WTC11 (cell line): ENCODE measurements around the gene PPP1R15B. TPM values are rescaled to one million over a fixed set of nuclear protein-coding genes. Genes with fewer than 3 reads are reported as not detected.

ENCODE experiments used
- ATAC-seq: fragments of 200-7000 bp; cut with Tn5 transposase; 2 replicates; pipeline ENCODE4 v1.10.0; 2021; ENCODE audit warnings: mild to moderate bottlenecking, moderate library complexity
- CTCF ChIA-PET: fragments of 300-600 bp; sonication (Branson Sonifier 250); formaldehyde crosslinking; loops from one replicate; lab custom pipeline; 2021; ENCODE audit warnings: antibody characterized with exemption; lab: Charles Lee
- POLR2A ChIA-PET: fragments of 350-600 bp; sonication (Branson Sonifier 250); formaldehyde crosslinking; loops from one replicate; lab custom pipeline; 2021; ENCODE audit warnings: antibody characterized with exemption; lab: Charles Lee
- DNase-seq: peaks from one replicate; pipeline ENCODE4 v3.0.0; 2021; ENCODE audit warnings: low spot score
- H3K27ac Mint-ChIP-seq: 2 replicates; pipeline ENCODE4 v1.8.0; 2021; ENCODE audit warnings: mixed read lengths
- H3K27me3 Mint-ChIP-seq: 2 replicates; pipeline ENCODE4 v1.8.0; 2021; ENCODE audit warnings: low read depth, mild to moderate bottlenecking, moderate library complexity, mixed read lengths
- H3K36me3 Mint-ChIP-seq: 2 replicates; pipeline ENCODE4 v1.8.0; 2021; ENCODE audit warnings: mixed read lengths
- H3K4me1 Mint-ChIP-seq: 2 replicates; pipeline ENCODE4 v1.8.0; 2022; ENCODE audit warnings: mixed read lengths
- H3K4me3 Mint-ChIP-seq: 2 replicates; pipeline ENCODE4 v1.8.0; 2021; ENCODE audit warnings: mild to moderate bottlenecking, moderate library complexity, mixed read lengths
- H3K9me3 Mint-ChIP-seq: 2 replicates; pipeline ENCODE4 v1.8.0; 2021; ENCODE audit warnings: mixed read lengths
- ATF1 ChIP-seq: sonication (generic); formaldehyde crosslinking; IDR thresholded peaks from 2 replicates; pipeline ENCODE4 v1.8.1; 2023; ENCODE audit warnings: mild to moderate bottlenecking, moderate library complexity, missing genetic modification reagents
- CREM ChIP-seq: sonication (generic); formaldehyde crosslinking; IDR thresholded peaks from 2 replicates; pipeline ENCODE4 v1.8.1; 2022; ENCODE audit warnings: mild to moderate bottlenecking, missing genetic modification reagents, moderate library complexity
- E2F4 ChIP-seq: sonication (generic); formaldehyde crosslinking; IDR thresholded peaks from 2 replicates; pipeline ENCODE4 v1.8.1; 2022; ENCODE audit warnings: low read depth, mild to moderate bottlenecking, moderate library complexity, missing genetic modification reagents, borderline replicate concordance
- ESRRA ChIP-seq: sonication (generic); formaldehyde crosslinking; IDR thresholded peaks from 2 replicates; pipeline ENCODE4 v1.8.1; 2022; ENCODE audit warnings: mild to moderate bottlenecking, missing genetic modification reagents, borderline replicate concordance
- FOXP1 ChIP-seq: sonication (generic); formaldehyde crosslinking; IDR thresholded peaks from 2 replicates; pipeline ENCODE4 v1.8.0; 2022; ENCODE audit warnings: missing genetic modification reagents, mild to moderate bottlenecking, moderate library complexity, borderline replicate concordance
- MYBL2 ChIP-seq: sonication (generic); formaldehyde crosslinking; IDR thresholded peaks from 2 replicates; pipeline ENCODE4 v1.8.1; 2023; ENCODE audit warnings: mild to moderate bottlenecking, moderate library complexity, missing genetic modification reagents
- PRRX2 ChIP-seq: fragments of 250-450 bp; sonication (Bioruptor Pico); IDR thresholded peaks from 2 replicates; pipeline ENCODE4 v1.8.0; 2021; ENCODE audit warnings: mild to moderate bottlenecking
- RORB ChIP-seq: fragments of 250-450 bp; sonication (Bioruptor Pico); IDR thresholded peaks from 2 replicates; pipeline ENCODE4 v1.9.0; 2021; ENCODE audit warnings: mild to moderate bottlenecking
- SMAD4 ChIP-seq: sonication (generic); formaldehyde crosslinking; IDR thresholded peaks from 2 replicates; pipeline ENCODE4 v1.8.0; 2022; ENCODE audit warnings: mild to moderate bottlenecking, missing genetic modification reagents
- total RNA-seq: library from RNA; stranded (reverse); gene quantifications from 3 replicates; pipeline ENCODE4 v1.2.3, GENCODE V29; 2021
- TF ChIP-seq, protein P1 (sequence below): fragments of 250-450 bp; sonication (Bioruptor Pico); IDR thresholded peaks from 2 replicates; pipeline ENCODE4 v1.9.0; 2021; ENCODE audit warnings: mild to moderate bottlenecking
- TF ChIP-seq, protein P2 (sequence below): fragments of 200-600 bp; IDR thresholded peaks from 2 replicates; pipeline ENCODE4 v1.8.0; 2022; ENCODE audit warnings: antibody characterized with exemption
- TF ChIP-seq, protein P3 (sequence below): sonication (generic); formaldehyde crosslinking; IDR thresholded peaks from 2 replicates; pipeline ENCODE4 v1.8.1; 2023; ENCODE audit warnings: mild to moderate bottlenecking, moderate library complexity, missing genetic modification reagents
- TF ChIP-seq, protein P4 (sequence below): sonication (generic); formaldehyde crosslinking; IDR thresholded peaks from 2 replicates; pipeline ENCODE4 v1.8.1; 2022; ENCODE audit warnings: missing genetic modification reagents, borderline replicate concordance
- TF ChIP-seq, protein P5 (sequence below): sonication (generic); formaldehyde crosslinking; IDR thresholded peaks from 2 replicates; pipeline ENCODE4 v1.8.0; 2023; ENCODE audit warnings: mild to moderate bottlenecking, missing genetic modification reagents

Gene PPP1R15B
- total RNA-seq, 1 experiment from 2014 or later = 47.7 TPM

DNA sequence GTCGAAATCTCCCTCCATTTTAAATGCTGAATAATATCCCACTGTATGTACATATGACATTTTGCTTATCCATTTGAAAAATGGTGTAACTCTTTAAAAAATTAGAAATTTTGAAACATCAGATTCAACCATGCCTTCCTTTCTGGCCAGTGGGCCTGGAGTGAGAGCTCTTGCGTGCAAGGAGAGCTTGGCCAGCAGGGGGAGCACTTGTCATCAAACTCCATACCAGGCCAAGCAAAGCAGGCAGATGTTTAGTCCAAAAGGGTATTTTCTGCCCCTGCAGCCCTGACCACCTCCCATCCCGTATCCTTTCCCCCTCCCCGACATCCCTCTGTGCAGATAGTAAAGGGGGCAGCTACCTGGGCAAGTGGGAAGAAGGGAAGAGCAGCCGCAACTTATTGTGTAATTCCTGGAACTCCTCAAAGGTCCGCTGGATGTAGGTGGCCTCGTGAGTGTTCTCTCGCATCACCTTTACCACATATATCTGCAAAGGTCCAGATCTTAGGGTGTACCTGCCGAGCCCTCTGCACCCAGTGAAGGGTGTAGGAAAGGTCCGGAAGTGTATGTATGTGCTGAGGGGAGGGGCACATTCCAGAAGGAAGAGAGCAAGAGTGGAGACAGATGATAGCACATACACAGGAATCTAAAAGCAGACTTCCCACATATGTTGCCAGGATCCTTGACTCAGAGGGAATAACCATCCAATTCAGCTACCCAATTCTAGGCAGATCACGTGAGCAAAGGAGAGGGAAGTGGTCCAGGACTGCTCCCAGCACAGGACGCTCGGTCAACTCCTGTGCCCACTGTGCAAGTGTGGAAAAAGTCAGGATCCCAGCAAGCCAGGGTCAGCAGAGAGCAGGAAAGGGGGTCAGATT is 19.9 kb upstream of the PPP1R15B start:
- ChIA-PET CTCF (interaction anchor here (0.6 to 5.7 kb wide), 50 partner anchors 8 to 1596 kb away, joined by 3 to 91 read pairs (median 4); partner anchors contain the start of genes GOLT1A, MDM4 and PIK3C2B), POLR2A (interaction anchor here (0.9 to 1.1 kb wide), 2 partner anchors 9 to 21 kb away, joined by 3 read pairs; no protein-coding TSS in a partner anchor)
- Mint-ChIP-seq H3K9me3 (no peaks in the 10 kb centered on the region), H3K4me1 (no peaks in the 10 kb centered on the region), H3K4me3 (no peak overlapping the region), H3K27ac (peak overlapping the region; percentile 69; the same call in 1 of the 2 replicates), H3K36me3 (peaks cover 19% of the 10 kb centered on the region), H3K27me3 (no peaks in the 10 kb centered on the region)
- TF ChIP-seq, protein P1, sequence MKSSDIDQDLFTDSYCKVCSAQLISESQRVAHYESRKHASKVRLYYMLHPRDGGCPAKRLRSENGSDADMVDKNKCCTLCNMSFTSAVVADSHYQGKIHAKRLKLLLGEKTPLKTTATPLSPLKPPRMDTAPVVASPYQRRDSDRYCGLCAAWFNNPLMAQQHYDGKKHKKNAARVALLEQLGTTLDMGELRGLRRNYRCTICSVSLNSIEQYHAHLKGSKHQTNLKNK = no peak
- TF ChIP-seq, protein P2, sequence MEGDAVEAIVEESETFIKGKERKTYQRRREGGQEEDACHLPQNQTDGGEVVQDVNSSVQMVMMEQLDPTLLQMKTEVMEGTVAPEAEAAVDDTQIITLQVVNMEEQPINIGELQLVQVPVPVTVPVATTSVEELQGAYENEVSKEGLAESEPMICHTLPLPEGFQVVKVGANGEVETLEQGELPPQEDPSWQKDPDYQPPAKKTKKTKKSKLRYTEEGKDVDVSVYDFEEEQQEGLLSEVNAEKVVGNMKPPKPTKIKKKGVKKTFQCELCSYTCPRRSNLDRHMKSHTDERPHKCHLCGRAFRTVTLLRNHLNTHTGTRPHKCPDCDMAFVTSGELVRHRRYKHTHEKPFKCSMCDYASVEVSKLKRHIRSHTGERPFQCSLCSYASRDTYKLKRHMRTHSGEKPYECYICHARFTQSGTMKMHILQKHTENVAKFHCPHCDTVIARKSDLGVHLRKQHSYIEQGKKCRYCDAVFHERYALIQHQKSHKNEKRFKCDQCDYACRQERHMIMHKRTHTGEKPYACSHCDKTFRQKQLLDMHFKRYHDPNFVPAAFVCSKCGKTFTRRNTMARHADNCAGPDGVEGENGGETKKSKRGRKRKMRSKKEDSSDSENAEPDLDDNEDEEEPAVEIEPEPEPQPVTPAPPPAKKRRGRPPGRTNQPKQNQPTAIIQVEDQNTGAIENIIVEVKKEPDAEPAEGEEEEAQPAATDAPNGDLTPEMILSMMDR = peak; percentile 89
- DNase-seq (peak; percentile 84), ATAC-seq (peak; percentile 90)

DNA sequence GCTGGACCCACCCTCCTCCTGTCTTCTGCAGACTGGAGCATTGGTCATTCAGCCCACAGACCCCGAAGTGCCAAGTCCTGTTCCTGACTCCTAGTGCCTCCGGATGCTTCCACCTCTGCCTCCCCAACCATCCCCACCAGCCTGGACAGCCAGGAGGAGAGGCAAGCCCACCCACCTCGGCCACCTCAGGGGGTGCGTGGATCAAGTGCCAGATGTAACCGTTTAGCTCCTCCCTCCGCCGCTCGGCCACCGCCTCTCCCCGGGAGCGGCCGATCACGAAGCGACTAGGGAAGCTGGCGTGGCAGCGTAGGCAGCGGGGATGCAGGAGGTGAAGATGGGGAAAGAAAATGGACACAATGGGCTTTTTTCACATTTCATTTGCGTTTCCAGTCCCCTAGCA is 18.1 kb upstream of the PPP1R15B start:
- peak; percentile 39; the same call in 1 of the 2 replicates for ATAC-seq
- Mint-ChIP-seq H3K4me3 (no peak overlapping the region), H3K9me3 (no peaks in the 10 kb centered on the region), H3K27ac (no peak overlapping the region), H3K36me3 (peaks cover 35% of the 10 kb centered on the region), H3K27me3 (no peaks in the 10 kb centered on the region), H3K4me1 (no peaks in the 10 kb centered on the region)
- CTCF ChIA-PET = interaction anchor here (1.3 to 5.7 kb wide), 6 partner anchors 17 to 73 kb away, joined by 3 to 91 read pairs (median 20); partner anchors contain the start of gene PIK3C2B
- POLR2A ChIA-PET = no interaction called here
- TF ChIP-seq, protein P3, sequence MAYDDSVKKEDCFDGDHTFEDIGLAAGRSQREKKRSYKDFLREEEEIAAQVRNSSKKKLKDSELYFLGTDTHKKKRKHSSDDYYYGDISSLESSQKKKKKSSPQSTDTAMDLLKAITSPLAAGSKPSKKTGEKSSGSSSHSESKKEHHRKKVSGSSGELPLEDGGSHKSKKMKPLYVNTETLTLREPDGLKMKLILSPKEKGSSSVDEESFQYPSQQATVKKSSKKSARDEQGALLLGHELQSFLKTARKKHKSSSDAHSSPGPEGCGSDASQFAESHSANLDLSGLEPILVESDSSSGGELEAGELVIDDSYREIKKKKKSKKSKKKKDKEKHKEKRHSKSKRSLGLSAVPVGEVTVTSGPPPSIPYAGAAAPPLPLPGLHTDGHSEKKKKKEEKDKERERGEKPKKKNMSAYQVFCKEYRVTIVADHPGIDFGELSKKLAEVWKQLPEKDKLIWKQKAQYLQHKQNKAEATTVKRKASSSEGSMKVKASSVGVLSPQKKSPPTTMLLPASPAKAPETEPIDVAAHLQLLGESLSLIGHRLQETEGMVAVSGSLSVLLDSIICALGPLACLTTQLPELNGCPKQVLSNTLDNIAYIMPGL (CRISPR knock-in tag) = no peak
- no peak for TF ChIP-seq E2F4 (CRISPR knock-in tag)
- TF ChIP-seq, protein P4, sequence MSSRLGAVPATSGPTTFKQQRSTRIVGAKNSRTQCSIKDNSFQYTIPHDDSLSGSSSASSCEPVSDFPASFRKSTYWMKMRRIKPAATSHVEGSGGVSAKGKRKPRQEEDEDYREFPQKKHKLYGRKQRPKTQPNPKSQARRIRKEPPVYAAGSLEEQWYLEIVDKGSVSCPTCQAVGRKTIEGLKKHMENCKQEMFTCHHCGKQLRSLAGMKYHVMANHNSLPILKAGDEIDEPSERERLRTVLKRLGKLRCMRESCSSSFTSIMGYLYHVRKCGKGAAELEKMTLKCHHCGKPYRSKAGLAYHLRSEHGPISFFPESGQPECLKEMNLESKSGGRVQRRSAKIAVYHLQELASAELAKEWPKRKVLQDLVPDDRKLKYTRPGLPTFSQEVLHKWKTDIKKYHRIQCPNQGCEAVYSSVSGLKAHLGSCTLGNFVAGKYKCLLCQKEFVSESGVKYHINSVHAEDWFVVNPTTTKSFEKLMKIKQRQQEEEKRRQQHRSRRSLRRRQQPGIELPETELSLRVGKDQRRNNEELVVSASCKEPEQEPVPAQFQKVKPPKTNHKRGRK (CRISPR knock-in tag) = no peak
- TF ChIP-seq PRRX2 (CRISPR knock-in tag) = no peak
- DNase-seq = no peak

DNA sequence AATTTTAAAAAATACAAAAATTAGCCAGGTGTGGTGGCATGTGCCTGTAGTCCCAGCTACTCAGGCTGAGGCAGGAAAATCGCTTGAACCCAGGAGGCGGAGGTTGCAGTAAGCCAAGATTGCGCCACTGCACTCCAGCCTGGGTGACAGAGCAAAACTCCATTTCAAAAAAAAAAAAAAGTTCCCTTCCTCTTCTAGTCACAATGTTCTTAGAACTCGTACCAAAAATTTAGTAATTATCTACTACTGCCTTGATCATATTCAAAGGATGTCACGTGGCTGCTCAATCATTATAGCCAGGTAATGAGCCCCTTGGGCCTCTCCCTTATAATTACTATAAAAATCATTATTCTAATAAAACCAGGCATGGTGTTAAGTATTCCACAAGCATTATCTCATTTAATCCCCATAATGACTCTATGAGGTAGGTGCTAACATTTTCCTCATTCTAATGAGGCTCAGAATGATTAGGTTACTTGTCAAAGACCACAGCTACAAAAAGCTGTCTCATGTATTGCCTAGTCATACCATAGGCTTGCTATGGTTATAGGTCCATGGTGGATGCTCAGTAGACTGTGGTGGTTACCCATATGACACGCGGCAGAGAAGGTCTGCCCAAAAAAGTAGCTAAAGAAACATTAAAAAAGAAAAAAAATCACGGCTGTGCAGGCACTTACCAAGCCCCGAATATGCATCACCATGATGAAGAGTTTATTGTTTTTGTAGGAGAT is 15.5 kb upstream of the PPP1R15B start:
- H3K27ac Mint-ChIP-seq = no peak overlapping the region
- ATAC-seq = no peak
- H3K9me3 Mint-ChIP-seq = no peaks in the 10 kb centered on the region
- ChIA-PET CTCF (interaction anchor here (1.2 to 5.7 kb wide), 3 partner anchors 19 to 76 kb away, joined by 3 to 91 read pairs (median 8); no protein-coding TSS in a partner anchor), POLR2A (no interaction called here)
- no peak for DNase-seq
- no peaks in the 10 kb centered on the region for H3K4me1 Mint-ChIP-seq
- peaks cover 22% of the 10 kb centered on the region for H3K36me3 Mint-ChIP-seq
- H3K27me3 Mint-ChIP-seq = no peaks in the 10 kb centered on the region
- H3K4me3 Mint-ChIP-seq = no peak overlapping the region
- no peak for TF ChIP-seq FOXP1 (CRISPR knock-in tag)
- TF ChIP-seq, protein P5, sequence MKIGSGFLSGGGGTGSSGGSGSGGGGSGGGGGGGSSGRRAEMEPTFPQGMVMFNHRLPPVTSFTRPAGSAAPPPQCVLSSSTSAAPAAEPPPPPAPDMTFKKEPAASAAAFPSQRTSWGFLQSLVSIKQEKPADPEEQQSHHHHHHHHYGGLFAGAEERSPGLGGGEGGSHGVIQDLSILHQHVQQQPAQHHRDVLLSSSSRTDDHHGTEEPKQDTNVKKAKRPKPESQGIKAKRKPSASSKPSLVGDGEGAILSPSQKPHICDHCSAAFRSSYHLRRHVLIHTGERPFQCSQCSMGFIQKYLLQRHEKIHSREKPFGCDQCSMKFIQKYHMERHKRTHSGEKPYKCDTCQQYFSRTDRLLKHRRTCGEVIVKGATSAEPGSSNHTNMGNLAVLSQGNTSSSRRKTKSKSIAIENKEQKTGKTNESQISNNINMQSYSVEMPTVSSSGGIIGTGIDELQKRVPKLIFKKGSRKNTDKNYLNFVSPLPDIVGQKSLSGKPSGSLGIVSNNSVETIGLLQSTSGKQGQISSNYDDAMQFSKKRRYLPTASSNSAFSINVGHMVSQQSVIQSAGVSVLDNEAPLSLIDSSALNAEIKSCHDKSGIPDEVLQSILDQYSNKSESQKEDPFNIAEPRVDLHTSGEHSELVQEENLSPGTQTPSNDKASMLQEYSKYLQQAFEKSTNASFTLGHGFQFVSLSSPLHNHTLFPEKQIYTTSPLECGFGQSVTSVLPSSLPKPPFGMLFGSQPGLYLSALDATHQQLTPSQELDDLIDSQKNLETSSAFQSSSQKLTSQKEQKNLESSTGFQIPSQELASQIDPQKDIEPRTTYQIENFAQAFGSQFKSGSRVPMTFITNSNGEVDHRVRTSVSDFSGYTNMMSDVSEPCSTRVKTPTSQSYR (CRISPR knock-in tag) = no peak
- no peak for TF ChIP-seq ESRRA (CRISPR knock-in tag)
- TF ChIP-seq MYBL2 (CRISPR knock-in tag) = no peak
- no peak for TF ChIP-seq SMAD4 (CRISPR knock-in tag)
- TF ChIP-seq CREM (CRISPR knock-in tag) = no peak
- TF ChIP-seq, protein P1 = no peak
- no peak for TF ChIP-seq ATF1 (CRISPR knock-in tag)
- no peak for TF ChIP-seq RORB (CRISPR knock-in tag)
- TF ChIP-seq, protein P2 = no peak
